Mesenteric fat pad (tissue), 1 donor: Measurements from ENCODE around the gene FIBIN. TPM values are rescaled to one million over a fixed set of nuclear protein-coding genes. Genes with fewer than 3 reads are reported as not detected.
"Not testable (repeated sequence)": the region's sequence is repeated elsewhere in the genome, so short reads cannot be mapped to it uniquely, and the experiment has no call there.

Experiments used
- DNase-seq: peaks from one replicate; pipeline ENCODE4 v3.0.0-alpha.2; 2020; ENCODE audit warnings: low spot score
- total RNA-seq: library from RNA; stranded (reverse); fragmentation: NEBNext Ultra II Directional; extraction: Animal tissue kit (Norgen Biotek cat#: 25700); gene quantifications from one replicate; pipeline ENCODE4 v1.2.1, GENCODE V29; 2021
- donor health status: DM: yes; HTN: yes; CAD: no.

Gene FIBIN
- total RNA-seq, 1 donor from 2014 or later: 2.6 TPM

DNA sequence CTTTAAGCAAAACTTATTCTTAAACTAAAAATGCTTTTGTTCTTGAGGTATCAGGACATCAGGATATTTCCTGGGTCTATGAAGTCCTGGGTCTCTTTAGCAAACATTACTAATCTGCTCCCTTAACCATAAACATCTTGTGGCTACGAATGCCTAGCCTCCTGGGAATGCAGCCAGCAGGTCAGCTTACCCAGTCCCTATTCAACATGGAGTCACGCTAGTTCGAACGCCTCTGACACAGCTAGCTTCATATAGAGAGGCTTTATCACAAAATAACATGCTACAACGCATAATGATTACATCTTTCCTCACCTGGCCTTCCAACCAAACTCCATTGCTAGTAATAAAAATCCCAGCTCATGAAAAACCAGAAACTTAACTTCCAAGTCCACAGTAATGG lies 17.5 kb upstream of the FIBIN start:
- no peak for DNase-seq

DNA sequence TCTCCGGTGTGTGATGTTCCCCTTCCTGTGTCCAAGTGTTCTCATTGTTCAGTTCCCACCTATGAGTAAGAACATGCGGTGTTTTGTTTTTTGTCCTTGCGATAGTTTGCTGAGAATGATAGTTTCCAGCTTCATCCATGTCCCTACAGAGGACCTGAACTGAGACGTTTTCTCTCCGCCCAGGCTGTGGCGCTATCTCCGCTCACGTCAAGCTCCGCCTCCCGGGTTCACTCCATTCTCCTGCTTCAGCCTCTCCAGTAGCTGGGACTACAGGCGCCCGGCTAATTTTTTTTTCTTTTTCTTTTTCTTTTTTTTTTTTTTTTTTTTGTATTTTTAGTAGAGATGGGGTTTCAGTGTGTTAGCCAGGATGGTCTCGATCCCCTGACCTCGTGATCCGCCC lies 16.7 kb upstream of the FIBIN start:
- not testable (repeated sequence) for DNase-seq

DNA sequence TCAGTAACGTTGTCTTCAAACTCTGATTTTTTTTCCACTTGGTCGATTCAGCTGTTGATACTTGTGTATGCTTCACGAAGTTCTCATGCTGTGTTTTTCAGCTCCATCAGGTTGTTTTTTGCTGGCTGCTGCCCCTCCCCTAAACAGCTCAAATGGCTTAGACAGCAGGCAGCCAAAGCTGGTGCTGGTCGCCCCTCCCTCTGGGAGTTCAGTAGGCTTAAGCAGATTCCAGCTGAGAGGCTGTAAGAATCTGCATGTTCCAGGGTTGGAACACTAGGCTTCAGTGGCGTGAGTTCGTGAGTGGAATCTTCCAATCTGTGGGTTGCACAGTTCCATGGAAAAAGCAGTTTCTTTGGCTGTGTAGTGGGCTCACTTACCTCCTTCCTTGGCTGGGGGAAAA lies 10.3 kb upstream of the FIBIN start:
- DNase-seq: no peak

DNA sequence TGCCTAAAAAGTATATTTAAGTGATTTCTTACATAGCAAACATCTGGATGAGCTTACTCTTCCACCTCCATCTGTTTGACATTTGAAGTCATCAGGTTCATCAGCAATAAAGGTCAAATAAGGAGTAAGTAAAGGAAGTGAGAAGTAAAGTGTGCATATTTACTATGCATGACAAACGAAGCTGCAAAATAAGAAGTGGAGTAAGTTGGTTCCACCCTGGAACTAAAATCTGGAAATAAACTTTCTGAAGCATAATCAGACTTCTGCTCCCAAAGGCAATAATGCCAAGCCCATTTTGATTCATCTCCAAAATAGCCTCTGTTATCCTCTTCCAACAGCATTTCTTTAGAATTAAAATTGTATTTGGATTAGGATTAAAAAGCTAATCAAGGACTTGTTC lies 8.4 kb upstream of the FIBIN start:
- no peak for DNase-seq

DNA sequence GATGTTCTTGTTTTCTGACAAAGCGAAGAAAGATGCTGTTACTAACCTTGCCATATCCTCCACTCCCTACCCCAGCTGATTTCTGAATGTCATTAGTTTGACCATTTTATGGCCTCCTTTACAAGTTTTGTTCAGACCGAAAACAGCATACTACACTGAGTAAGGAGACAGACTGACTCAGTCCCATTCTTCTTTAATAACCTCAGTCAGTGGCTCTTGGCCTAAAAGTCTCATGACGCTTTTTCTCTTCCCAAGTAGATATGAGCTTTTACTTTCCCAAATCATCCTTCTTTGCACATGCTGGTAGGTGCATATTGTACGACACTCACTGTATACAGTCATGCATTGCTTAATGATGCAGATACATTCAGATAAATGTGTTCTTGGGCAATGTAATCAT lies 8.0 kb upstream of the FIBIN start:
- no peak for DNase-seq

DNA sequence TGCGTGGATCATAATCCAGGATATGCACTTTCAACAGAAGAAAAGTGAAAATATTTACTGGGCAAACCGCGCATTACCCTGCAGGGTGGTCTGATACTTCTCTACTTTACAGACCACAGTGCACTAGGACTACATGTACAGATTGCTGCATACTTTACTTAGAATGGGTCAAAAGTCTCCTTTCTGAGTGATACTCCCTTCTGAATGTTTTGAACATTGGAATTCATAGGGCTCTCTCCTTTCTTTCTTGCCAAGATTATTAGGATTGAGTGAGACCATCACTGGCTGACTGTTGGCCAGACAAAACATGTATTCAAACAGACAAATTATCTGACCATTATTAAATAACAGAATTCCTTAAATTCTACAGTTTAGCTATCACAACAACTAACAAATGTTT lies 6.6 kb upstream of the FIBIN start:
- no peak for DNase-seq

DNA sequence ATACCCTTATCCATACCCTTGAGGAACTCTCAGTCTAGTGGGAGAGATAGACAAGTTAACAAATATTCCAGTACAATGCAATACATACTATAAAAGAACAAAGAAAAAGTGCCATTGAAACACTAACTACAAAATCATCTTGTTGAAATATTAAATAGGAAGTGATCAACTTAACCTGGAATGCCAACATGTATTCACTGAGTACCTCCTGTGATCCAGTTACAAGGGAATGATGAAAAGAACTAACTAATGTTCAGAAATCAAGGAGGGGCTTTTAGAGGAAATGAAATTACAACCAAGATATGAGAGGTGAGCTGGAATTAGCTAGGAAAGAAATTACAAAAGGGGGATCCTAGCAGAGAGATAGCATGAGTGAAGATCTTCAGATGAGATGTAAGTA lies 6.2 kb upstream of the FIBIN start:
- no peak for DNase-seq

DNA sequence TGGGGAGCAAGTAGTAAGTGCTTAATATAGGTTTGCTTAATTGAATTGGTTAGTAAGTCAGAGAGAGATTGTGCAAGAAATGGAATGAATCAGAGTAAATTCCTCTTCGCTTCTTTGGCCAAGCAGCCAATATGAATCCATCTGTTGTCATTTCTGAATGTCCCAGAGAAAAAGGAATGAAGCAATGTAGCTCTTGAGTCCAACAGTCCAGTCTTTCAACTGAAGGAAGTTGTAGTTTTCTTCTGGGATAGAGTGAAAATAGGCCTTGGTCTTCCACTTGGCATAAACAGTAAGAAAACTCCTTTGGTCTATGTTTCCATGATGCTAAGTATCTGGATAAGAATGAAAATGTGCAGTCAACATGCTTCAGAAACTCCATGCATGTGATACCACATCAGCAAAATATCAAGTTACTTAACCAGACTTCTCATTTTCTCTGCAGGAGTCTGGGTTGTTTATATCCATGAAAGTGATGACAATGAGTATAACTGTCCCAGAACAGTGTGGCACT lies 1.8 kb upstream of the FIBIN start:
- no peak for DNase-seq

DNA sequence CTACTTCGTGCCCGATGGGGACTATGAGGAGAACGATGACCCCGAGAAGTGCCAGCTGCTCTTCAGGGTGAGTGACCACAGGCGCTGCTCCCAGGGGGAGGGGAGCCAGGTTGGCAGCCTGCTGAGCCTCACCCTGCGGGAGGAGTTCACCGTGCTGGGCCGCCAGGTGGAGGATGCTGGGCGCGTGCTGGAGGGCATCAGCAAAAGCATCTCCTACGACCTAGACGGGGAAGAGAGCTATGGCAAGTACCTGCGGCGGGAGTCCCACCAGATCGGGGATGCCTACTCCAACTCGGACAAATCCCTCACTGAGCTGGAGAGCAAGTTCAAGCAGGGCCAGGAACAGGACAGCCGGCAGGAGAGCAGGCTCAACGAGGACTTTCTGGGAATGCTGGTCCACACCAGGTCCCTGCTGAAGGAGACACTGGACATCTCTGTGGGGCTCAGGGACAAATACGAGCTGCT lies 751 bp downstream of the FIBIN start:
- no peak for DNase-seq

DNA sequence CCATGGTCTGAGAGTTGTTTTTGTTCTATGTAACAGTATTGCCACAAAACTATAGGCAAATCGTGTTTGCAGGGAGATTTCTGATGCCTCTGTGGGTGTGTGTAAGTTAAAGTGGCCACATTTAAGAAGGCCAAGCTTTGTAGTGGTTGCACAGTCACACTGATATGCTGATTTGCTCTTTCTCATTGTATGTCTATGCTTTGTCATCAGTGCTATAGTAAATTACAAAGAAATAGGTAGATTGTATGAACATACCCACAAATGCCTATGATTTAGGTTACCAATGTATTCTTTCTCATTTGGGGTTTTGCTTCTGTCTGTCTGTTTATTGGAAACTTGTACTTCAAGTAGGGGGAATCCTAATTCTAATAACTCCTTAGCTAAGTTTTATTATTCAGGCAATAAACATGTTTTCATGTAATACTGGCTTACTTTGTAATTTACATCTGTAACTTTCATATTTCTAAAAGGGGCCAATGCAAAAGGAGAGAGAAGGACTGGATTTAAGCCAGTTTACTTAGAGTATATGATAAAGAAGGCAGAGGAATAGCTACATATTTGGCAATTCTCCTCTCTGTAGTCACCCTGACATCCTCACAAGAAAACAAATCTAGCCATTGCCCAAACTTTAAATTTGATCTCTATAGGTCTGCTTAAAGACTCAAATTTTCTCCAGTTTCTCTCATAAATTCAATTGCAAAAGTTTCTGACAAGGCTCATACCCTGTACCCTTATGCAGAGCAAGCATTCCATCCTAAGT lies 2.0 kb downstream of the FIBIN start:
- no peak for DNase-seq

DNA sequence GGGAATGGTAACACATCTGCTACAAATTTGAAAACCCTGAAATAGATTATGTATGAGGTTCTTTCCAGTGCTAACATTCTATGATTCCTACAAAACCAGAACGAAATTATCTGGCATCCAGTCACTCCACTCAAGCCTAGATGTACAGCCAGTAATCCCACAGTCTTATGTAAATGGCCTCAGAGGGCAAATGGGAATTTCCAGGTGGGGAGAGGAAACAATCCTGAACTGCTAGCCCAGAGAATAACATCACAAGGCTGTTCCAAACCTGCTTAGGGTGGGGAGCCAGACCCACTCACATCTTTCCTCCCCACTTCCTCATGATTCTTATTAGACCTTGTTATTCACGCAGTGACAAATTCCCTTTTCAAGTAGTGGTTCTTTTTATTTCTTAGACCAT lies 3.5 kb downstream of the FIBIN start:
- DNase-seq: no peak

DNA sequence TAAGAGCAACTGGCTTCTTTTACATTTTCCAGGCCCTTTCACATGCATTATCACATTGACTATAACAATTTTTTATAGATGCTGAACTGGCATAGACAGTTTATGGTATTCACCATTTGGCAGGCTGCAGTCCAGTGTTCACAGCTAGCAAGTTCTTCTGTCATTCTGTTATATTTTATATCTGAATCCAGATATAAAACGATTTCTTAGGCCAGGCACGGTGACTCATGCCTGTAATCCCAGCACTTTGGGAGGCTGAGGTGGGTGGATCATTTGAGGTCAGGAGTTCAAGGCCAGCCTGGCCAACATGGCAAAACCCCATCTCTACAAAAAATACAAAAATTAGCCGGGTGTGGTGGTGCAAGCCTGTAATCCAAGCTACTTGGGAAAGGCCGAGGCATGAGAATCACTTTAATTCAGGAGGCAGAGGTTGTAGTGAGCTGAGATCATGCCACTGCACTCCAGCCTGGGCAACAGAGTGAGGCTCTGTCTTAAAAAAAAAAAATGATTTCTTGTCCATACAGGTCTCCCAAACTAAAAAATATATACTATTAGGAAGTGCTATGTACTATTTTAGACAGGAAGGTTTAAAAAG lies 7.3 kb downstream of the FIBIN start:
- not testable (repeated sequence) for DNase-seq

DNA sequence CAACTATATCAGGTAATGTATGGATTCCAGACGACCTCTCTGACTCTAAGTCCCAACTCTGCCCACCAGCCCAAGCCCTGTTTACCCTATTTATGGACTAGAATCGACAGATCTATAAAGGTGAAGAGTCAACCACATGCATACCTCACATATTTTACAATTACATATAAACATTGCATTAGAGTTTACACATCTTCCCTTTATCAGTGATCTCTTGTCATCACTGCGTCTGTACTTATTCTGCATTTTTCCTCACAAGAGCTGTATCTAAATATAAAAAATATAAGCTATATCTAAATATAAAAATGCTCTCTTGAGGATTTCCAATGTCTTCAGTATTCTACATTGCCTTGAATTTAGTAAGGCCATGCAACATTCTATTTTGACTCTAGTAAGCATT lies 8.5 kb downstream of the FIBIN start:
- no peak for DNase-seq

DNA sequence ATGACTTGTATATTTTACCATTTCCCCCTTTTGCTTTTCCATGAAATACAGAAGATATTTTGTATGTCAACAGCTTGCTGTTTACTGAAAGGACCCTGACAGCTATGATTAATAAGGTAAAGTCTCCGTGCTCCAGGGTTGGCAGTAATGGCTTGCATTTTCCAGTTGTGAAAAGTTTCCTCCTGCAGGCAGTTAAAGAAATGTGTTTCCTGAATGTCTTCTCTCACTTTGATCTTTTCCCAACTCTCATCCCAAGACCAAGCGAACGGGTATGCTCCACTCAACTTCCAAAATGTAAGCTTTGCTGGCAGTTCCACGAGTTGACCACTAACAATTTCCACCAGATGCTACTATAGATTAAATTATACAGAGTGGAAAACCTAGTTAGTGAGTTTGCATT lies 8.9 kb downstream of the FIBIN start:
- no peak for DNase-seq

DNA sequence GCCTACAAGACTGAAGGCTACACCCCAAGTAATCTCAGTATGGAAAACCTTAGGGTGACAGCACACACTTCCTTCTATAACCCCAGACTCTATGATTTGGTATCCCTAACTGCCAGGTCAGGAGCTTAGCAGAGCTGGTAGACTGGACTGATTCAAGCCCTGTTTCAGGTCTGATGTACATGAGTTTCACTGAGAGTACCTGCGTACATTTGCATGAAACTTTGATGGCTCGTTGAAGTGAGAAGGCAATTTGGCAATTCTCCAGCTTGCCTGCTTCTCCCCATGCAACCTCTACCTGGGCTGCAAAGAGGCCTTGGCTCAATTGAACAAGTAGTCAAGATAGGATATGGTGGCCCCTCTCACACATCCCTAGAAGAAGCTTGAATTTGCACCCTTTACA lies 10.2 kb downstream of the FIBIN start:
- no peak for DNase-seq

DNA sequence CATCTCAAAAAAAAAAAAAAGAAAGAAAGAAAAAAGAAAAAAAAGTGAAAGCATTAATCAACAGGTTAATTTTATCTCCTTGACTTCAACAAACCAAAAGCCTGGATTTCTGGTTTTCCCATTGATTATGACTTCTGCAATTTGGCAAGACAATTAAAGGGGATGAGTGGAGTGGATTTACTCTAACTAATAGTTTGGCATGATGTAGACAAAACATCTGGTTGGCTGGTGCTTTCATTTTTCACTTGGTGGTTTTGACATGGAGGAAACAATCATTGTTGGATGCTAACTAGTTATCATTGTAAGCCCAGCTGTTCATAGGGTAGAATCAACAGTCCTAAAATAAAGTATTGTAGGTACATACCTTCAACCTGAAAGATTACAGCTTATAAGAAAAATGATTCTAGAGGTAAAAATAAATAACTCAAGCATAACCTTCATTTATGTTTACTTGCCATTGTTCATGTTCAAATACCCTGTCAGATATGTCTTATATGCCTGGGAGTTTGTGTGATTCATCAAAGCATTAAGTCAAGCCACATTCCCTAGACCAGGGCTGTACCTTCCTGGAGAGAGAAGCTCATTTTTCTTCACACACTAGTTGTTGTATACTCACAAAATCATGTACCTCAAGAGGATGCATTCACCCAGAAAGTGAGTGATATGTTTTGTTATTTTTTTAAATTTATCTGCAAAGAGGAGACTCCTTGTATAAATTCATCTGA lies 15.1 kb downstream of the FIBIN start:
- no peak for DNase-seq

DNA sequence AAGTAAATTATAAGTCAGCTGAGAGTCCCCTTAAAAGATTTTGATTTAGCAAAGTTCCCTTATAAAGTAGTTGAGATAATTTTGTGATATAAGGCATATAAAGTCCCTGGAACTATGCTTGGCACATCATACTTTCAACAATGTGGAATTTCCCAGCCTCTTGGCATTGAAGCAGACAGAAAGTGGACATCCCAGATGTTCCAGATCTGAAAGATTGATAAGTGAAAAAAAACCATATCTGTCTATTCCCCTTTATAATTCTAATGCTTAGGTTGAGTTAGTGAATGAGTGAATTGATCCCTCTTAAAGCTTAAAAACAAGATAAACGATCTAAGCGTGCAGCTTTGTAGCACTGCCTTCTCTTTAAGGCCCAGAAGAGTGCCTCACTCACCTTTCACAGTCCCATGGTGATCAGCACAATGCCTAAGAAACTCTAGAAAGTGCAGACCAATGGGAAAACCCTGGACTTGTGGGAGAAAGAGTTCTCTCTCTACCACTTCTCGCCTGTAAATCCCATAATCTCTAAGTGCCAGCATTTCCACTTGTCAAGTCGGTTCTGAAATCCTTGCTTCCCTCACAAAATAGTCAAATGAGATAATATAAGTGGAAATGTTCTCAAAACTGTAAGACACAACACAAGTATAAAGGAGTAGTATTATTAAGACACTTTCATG lies 17.8 kb downstream of the FIBIN start:
- no peak for DNase-seq

DNA sequence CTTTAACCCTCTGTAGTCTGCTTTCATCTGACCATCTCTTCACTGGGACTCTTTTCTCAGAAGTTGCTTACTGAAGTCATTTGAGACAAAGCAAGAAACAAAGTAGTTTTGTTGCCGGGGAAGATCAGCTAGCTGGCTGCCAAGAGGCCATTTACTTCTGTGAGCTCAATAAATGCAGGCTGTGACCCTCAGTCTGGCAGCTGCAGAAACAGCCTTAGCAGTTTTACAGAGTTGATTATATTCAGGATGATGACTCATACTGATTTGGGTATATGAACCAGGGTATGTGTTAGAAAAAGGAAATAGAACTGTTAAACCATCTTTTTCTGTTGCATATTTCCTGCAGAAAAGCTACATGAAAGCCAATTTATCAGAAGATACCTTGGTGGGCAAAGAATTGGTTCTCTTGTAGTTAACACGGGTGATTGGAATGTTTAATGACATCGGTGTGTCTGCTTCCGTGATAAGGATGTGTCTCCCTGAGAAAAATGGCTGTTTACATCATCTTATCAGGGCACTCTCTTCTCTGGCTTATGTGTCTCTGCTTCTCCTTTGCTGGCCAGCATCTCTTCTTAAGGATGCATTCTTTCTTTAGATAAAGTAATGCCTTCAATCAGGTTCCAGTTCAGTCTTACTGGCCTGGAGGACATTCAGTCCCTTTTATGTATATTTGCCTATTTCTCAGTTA lies 18.5 kb downstream of the FIBIN start:
- DNase-seq: no peak

DNA sequence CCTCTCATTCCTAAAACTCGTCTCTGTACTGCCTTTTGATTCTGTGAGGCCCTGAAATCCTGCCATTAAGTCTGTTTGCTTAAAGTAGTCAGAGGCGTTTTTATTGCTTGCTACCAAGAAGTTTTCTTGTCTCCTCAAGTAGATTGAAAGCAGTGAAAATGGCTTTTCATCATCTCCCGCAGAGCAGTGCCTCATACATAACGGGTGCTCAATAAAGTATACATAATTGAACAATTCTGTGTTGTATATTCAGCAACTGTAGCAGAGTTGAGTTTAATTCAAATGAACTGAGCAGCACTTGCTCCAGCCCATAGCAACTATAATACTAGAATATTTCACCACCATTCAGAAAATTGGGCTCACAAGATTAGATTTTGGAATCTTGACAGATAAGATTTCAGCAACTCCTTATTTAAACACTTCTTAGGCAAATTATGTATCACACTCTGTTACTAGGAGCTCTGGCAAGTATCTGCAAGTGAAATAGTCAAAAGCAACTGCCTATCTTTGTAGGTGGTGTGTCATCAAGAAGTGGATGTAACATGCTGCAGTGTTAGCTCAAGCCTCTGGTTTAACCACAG lies 20.0 kb downstream of the FIBIN start:
- DNase-seq: no peak

DNA sequence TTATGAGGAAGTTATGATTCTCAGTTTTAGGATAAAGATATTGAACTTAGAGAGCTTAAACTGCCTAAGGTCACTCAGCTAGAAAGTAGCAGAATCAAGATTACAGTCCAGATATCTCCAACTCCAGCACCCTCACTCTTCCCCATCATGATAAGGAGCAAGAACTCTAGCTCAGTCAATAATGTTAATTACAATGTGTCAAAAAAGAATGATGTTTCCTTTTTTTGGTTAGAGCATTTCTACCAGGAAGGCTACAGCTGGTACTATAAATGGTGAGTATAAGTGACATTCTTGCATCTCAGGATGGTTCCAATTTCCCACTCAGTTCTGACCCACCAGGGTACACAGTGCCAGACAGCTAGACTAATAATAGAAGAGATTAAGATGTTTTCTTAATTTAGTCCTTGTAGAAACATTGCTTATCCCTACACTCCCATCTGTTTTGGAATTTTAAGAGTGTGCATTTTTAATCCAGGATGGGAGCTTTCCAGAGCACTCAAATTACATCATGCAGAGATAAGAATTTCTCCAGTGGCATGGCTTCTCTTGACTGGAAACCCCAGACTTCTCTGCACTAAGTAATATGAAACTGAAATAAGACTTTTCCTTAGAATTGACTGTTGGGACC lies 25.1 kb downstream of the FIBIN start:
- no peak for DNase-seq
